Measurements from ENCODE around the gene RASA3. TPM values are rescaled to one million over a fixed set of nuclear protein-coding genes. Genes with fewer than 3 reads are reported as not detected.
"Not testable (repeated sequence)": the region's sequence is repeated elsewhere in the genome, so short reads cannot be mapped to it uniquely, and the experiment has no call there.

RASA3 gene
- polyA plus RNA-seq, 1 donor, result 23.6 TPM

GRCh38 chr13:114000151-114001040 lies 132.0 kb downstream of the RASA3 start:
- DNase-seq, result no peak

DNA sequence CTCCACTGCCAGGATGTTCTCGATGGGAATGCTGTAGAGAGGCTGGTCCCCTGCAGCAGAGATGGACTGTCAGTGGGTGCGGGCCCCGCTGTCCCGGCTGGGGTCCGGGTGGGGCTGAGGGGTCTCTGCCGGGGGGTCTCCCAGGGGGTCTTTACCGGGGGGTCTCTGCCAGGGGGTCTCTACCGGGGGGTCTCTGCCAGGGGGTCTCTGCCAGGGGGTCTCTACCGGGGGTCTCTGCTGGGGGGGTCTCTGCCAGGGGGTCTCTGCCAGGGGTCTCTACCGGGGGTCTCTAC lies 132.9 kb downstream of the RASA3 start:
- no peak for DNase-seq

- DNase-seq, result no peak
Observed at GRCh38 chr13:113998781-113999617, 133.4 kb downstream of the RASA3 start.

DNA sequence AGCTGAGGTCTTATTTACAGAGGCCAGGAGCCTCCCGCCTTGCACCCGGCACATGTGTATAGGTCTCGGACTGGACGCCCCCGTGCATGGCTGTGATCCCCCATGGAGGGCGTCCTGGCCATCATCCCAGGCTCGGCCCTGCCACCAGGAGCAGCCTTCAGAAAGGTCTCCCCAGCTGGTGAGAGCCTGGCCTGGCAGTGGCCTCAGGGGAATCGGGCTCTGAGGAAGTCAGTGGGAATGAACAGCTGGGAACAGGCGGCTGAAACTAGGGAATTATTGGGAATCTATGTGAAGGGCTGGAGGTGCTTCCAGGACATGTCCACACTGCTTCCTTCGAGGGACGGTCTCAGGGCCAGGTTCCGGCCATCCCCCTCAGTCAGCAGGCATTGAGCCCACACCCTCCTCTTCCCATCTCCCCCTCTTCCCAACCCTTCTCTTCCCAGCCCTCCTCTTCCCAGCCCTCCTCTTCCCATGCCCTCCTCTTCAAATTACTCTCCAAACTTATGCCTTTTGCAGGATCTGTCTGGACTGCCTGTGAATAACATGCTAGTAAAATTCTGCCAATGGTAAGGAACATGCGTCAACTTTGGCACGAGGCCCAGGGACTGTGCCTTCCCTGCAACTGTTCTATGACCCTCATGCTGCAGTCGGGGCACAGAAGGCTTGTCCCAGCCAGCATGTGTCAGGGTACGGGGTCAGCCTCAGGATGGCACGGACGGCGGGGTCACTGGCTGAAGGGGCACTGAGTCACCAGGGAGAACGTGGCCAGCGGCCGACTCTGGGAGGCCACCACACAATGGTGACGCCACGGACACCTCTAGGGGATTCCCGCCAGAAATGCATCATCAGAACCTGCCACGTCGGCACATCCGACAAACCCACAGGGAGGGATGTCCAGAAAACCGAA lies 134.3 kb downstream of the RASA3 start:
- peak; percentile 67 for DNase-seq

- no peak for DNase-seq
Observed at GRCh38 chr13:113996912-113997745, 135.3 kb downstream of the RASA3 start.

DNA sequence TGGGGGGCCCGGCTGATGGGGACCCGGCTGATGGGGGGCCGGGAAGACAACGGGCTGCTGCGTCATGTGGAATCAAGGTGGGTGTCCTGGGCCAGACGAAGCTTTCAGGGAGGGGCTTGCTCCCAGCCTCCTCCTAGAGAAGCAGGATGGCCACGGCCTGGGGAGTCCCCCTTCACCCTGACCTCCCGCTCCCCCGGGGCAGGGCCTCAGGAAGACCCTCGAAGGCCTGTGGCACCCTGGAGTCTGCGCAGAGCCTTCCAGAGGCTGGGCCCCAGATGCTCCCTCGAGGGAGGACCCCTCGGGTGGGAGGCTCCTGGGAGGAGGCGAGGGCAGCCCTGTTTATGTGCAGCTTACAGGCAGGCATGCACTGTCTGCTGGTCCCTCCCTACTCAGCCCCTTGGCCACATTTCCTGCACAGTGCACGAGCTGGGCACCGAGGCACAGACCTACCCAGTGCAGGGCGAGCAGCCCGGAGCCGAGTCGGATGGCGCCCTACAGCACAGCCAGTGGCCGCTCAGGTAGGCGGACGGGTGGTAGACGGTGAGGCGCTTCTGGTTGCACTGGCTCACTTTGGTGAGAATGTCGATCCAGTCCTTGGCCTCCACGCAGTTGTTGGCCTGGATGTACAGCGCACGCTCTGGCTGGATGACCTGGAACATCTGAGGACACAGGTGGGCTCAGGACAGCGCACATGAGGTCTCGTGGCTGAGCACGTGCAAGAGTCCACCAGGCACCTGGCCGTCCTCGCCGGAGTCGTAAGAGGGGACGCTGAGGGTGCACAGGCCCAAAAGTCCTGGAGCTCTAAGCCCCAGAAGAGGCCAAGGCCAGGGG lies 136.1 kb downstream of the RASA3 start:
- no peak for DNase-seq

DNA sequence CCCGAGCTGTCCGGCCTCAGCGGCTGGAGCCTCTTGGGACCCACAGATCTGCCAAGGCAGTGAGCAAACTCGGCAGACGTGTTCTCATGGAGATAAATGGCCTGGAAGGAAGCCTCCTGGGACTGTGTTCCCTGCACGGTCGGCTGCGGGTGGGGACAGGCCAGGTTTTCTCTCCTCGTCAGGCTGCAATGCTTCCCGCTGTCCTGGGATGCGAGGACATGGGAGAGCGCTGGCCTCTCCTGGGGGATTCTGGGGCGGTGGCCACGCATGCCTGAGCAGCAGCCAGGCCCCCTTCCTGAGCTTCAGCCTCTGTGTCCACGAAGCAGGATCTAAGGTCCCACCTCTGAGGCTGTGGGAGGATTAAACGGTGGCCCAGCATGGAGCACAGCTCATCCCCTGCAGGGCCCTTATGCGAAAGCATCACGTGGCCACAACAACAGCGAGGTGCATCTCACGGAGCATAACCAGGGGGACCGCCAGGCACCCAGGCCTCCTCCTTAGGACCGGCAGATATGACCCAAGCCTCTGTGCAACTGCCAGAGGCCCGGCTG lies 137.3 kb downstream of the RASA3 start:
- no peak for DNase-seq

DNA sequence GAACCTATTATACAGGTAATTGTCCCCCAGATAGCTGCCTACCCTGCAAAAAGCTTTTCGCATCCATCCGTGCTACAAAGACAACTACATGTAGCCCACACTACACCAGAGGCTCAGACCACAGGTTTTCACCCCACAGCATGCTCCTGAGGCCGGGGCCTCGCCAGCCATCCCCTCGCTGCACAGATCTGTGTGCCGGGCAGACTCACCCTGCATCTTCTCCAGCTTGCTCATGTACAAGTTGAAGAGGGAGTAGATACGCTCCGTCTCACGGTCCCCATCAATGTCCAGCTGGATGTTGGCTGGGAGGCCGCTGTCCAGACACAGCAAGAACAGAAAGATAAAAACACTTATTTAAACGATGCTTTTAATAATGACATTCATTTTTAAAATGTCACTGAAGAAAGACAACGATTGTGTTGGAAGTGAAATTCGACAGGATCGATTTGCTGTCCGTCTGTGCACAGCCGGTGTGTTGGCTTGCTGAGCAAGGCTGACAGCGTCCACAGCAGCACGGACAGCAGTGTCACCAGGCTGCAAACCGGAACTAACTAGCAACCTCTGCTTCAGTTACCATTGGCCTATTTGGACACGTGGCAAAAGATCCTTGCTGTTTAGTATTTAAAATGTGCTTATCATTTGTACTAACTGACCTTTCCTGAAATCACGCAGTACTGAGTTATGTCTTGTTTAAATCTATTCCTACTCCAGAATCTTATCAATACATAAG lies 140.0 kb downstream of the RASA3 start:
- DNase-seq, result no peak

DNA sequence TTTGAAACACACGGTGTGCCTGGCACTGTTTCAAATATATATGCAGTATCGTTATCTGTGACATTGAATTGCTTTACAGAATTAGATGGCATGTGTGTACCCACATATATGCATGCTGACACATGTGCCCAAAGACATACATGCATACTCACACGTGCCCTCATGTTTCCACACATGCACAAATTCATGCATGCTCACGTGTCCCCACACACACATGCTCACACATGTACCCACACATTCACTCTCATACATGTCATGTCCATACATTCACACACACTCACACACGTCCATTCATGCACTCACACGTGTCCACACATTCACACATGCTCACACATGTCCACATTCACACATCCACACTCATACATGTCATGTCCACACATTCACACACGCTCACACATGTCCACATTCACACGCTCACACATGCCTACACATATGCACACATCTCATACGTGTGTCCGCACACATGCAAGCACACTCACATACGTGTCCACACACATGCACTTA lies 140.7 kb downstream of the RASA3 start:
- no peak for DNase-seq

- no peak for DNase-seq
Observed at GRCh38 chr13:113991191-113991669, 141.2 kb downstream of the RASA3 start.

- no peak for DNase-seq
Observed at GRCh38 chr13:113990321-113990837, 142.0 kb downstream of the RASA3 start.

- no peak for DNase-seq
Observed at GRCh38 chr13:113989585-113990300, 142.7 kb downstream of the RASA3 start.

DNA sequence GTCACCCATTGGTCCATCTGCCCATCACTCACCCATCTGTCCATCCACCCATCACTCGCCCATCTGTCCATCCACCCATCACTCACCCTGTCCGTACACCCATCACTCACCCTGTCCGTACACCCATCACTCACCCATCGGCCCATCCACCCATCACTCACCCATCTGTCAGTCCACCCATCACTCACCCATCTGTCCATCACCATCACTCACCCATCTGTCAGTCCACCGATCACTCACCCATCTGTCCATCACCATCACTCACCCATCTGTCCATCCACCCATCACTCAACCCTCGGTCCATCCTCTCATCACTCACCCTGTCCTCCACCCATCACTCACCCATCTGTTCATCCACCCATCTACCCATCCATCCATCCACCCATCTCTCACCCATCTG lies 143.6 kb downstream of the RASA3 start:
- DNase-seq, result not testable (repeated sequence)

DNA sequence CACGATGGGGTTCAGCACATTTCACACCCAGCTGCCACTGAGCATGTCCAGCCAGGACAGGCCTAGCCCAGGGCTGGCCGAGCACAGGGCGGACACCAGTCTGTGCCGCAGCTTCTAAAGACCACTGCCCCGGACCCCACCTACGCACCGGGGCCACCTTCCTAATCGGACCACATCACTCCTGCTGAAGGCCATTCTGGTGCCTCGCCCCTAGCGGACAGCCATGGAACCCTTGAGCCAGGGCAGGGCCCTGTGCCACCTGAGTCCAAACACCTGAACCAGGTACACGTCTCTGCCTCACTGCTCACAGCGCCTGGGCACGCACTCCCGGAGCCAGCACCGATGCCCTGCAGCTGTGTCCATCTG lies 150.1 kb downstream of the RASA3 start:
- no peak for DNase-seq

DNA sequence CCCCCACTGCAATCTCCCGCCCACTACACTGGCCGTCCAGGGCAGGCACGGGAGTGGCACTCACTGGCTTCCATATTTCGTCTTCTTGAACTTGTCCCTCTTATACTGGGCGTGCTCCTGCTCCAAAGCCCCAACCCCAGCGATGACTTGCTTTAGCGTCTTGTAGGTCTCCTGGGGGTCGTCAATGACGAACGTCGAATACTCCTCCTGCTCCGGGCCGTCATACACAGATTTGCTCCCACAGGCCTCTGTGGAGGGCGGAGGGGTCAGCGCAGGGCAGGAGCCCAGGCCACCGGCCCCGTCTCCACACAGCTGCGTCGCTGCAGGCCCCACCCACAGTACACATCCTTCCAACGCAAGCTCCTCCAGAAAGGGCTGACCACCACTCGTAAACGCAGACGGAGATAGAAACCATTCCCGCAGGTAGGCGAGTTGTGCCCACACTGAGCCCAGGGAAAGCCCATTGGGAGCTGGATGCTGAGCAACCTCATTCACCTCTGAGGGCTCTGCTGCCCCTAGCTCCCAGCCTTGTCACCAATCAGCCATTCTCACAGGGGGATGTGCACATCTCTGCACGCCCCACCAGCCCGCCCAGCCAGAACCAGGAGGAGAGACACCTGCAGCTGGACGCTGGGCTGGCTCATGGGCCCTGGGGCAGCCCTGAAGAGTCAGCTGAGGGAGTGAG lies 150.7 kb downstream of the RASA3 start:
- DNase-seq, result no peak

GRCh38 chr13:113981194-113981605 lies 151.2 kb downstream of the RASA3 start:
- DNase-seq, result no peak

- DNase-seq, result no peak
Observed at GRCh38 chr13:113980489-113981064, 151.8 kb downstream of the RASA3 start.
